Brain microvascular endothelial cell (primary cell): ENCODE data around the gene ASCL2.

Experiments
- DNase-seq: peaks from one replicate; pipeline ENCODE4 v3.0.0-alpha.2; 2020
- H3K27ac ChIP-seq: fragments of 250-450 bp; sonication (Bioruptor Pico); 2 replicates; pipeline ENCODE4 v1.5.1; 2020; ENCODE audit warnings: mild to moderate bottlenecking, moderate library complexity
- H3K27me3 ChIP-seq: fragments of 250-450 bp; sonication (Bioruptor Pico); replicated peaks from 2 replicates; pipeline ENCODE4 v1.5.1; 2020; ENCODE audit warnings: mild to moderate bottlenecking
- H3K36me3 ChIP-seq: fragments of 250-450 bp; sonication (Bioruptor Pico); replicated peaks from 2 replicates; pipeline ENCODE4 v1.5.1; 2020; ENCODE audit warnings: mild to moderate bottlenecking
- H3K4me3 ChIP-seq: 2 replicates; pipeline ENCODE4 v1.5.1; 2011; ENCODE audit warnings: low read depth, mild to moderate bottlenecking, control low read depth, low read length, moderate library complexity
- in situ Hi-C: cut with HindIII; loops from 2 replicates; pipeline ENCODE4 v1.10.0; 2017; ENCODE audit warnings: low sequenced_read_pairs, low pct_ligation_motif_present
- TF ChIP-seq, protein P1 (sequence below): IDR thresholded peaks from 2 replicates; pipeline ENCODE4 v1.5.1; 2011; ENCODE audit warnings: low read depth, mild to moderate bottlenecking, moderate library complexity, low read length, control low read depth, inconsistent platforms; ENCODE audit errors: missing control alignments

Gene ASCL2

DNA sequence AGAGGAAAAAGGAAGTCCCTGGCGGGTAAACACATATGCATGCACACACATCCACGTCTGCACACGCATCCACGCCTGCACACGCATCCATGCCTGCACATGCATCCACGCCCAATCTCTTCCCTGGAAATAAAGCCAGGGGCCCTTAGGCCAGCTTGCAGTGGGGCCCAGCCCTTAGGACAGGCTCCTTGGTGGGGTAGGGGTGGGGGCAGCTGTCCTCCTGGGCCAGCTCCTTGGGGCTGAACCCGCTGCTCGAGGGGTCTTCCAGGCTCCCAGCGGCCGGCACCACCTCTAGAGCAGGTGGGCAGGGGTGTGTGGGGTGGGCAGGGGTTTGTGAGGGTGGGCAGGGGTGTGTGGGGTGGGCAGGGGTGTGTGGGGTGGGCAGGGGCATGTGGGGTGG, 29.4 kb upstream of the ASCL2 start:
- Histone ChIP-seq H3K27me3 (no peaks in the 10 kb centered on the region), H3K27ac (no peak overlapping the region), H3K4me3 (no peak overlapping the region), H3K36me3 (no peaks in the 10 kb centered on the region)
- in situ Hi-C loops, result no loop called here
- TF ChIP-seq, protein P1, sequence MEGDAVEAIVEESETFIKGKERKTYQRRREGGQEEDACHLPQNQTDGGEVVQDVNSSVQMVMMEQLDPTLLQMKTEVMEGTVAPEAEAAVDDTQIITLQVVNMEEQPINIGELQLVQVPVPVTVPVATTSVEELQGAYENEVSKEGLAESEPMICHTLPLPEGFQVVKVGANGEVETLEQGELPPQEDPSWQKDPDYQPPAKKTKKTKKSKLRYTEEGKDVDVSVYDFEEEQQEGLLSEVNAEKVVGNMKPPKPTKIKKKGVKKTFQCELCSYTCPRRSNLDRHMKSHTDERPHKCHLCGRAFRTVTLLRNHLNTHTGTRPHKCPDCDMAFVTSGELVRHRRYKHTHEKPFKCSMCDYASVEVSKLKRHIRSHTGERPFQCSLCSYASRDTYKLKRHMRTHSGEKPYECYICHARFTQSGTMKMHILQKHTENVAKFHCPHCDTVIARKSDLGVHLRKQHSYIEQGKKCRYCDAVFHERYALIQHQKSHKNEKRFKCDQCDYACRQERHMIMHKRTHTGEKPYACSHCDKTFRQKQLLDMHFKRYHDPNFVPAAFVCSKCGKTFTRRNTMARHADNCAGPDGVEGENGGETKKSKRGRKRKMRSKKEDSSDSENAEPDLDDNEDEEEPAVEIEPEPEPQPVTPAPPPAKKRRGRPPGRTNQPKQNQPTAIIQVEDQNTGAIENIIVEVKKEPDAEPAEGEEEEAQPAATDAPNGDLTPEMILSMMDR, result no peak
- DNase-seq, result no peak

DNA sequence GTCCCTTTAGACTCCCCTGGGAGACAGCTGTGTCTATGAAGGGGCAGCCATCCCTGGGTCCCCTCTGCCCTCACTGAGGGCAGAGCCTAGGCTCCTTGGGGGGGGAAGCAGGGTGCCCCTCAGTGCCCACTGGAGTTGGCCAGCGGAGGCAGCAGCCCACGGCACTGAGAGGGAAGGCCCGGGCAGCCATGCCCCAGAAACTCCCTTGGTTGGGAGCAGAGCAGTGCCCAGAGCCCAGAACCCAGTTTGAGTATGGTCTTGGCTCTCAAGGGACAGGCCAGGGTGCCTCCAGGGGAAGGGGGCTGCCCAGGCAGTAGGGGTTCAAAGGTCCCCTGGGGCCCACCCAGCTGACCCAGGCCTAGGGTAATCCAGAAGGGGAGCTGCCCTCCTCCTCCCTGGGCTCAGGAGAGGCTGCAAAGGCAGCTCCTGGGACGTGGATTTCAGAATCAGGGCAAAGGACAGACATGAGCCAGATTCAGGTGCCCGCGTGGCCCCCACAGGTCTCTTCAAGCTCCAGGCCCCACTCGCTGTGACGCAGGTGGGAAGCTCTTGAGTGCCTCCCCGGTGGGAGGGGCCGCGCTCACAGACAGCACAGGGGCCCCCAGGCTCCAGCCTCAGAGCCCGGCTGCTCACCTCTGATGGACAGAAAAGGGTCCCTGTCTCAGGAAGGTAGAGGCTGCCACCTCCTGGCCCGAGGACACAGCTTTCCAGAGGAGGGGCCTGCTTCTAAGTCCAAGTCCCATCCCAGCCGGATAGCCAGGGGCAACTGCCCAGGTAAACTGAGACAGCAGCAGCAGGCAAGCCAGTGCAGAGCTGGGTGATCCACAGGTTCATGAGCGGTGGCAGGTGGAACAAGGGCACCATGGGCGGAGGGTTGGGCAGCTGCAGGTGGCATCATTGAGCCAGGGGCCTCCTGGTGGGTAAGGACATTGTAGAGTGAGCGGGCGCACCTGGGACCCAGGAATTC, 28.7 kb upstream of the ASCL2 start:
- Histone ChIP-seq H3K4me3 (no peak overlapping the region), H3K27ac (no peak overlapping the region), H3K36me3 (no peaks in the 10 kb centered on the region), H3K27me3 (no peaks in the 10 kb centered on the region)
- TF ChIP-seq, protein P1, result peak; percentile 50
- in situ Hi-C loops, result no loop called here
- no peak for DNase-seq

DNA sequence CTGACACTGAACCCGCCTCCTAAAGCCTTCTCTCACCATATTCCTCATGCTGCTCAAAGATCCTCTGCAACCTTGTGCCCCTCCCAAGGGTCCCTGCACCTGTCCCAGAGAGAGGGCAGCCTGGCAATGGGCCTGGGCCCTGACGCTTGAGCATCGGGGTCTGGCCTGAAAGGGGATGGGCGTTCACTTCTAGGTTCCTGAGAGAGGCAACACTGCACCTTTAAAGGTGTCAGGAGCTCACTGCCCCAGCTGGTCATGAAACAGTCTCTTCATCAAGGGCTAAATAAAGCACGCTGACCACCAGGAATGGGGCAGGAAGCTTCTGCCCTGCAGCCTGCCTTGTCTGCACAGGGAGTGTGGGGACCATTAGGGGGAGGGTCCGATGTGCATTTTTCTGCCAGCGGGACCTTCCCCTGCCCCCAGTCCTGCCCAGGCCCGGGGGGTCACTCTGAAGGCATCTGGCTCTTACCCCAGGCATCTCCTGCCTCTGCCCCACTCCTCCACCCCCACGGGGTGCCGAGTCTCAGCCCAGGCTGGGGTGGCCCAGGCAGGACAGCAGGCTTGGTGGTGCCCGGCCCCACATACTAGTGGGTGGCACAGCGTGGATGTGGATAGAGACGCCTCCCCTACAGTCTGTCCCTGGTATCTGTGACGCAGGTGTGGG, 27.9 kb upstream of the ASCL2 start:
- no peak for DNase-seq
- TF ChIP-seq, protein P1, result no peak
- H3K4me3 ChIP-seq, result no peak overlapping the region
- no peak overlapping the region for H3K27ac ChIP-seq
- no peaks in the 10 kb centered on the region for H3K36me3 ChIP-seq
- no peaks in the 10 kb centered on the region for H3K27me3 ChIP-seq
- in situ Hi-C loops, result no loop called here

DNA sequence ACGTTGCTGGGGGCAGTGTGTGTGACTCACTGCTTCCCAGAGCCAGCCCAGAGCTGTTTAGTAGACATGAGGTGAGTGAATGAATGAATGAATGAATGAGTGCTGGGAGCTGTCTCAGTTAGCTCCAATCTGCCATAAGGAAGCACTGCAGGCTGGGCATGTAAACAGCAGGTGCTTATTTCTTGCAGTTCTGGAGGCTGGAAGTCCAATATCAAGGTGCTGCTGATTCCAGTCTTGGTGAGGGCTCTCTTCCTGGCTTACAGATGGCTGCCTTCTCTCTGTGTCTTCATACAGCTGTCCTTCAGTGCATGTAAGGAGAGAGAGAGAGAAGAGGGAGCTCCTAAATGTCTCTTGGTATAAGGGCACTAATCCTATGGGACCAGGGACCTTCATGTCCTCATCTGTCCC, 27.2 kb upstream of the ASCL2 start:
- no peak for DNase-seq
- H3K27me3 ChIP-seq, result no peaks in the 10 kb centered on the region
- TF ChIP-seq, protein P1, result no peak
- H3K27ac ChIP-seq, result no peak overlapping the region
- no peak overlapping the region for H3K4me3 ChIP-seq
- in situ Hi-C loops, result no loop called here
- no peaks in the 10 kb centered on the region for H3K36me3 ChIP-seq

DNA sequence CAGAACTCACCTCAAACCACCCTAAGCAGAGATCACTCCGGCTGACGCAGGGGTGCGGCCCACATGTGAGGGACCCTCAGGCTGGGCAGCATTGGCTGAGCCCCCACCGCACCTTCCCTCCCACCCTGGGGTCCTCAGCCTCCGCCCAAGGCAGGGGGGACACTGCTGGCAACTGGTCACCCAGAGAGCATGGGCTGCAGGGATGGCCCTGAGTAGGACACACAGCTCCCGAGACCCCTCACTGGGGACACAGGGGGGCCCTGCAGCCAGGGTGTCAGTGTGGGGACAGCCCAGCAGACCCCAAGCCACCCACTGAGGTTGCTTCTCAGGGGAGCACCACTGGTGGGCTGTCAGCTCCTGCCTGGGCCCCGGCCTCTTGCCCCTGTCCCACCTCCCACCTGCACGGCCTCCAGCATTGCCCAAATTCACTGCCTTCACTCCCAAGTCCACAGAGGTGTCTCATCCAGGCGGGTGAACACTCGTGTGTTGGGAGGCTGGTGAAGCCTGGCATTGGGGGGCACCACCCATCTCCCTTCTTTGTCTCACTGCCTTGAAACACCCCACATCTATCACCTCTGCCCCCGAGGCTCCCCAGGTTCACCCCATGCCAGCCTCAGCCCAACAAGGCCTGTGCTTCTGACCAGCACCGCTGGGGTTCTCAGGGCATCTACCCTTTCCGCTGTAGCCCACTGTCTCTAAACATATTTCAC, 26.7 kb upstream of the ASCL2 start:
- TF ChIP-seq, protein P1, result no peak
- in situ Hi-C loops, result no loop called here
- no peak overlapping the region for H3K27ac ChIP-seq
- H3K36me3 ChIP-seq, result no peaks in the 10 kb centered on the region
- no peak for DNase-seq
- no peak overlapping the region for H3K4me3 ChIP-seq
- H3K27me3 ChIP-seq, result no peaks in the 10 kb centered on the region
